ENCODE data around the gene CDKL2.

DNA sequence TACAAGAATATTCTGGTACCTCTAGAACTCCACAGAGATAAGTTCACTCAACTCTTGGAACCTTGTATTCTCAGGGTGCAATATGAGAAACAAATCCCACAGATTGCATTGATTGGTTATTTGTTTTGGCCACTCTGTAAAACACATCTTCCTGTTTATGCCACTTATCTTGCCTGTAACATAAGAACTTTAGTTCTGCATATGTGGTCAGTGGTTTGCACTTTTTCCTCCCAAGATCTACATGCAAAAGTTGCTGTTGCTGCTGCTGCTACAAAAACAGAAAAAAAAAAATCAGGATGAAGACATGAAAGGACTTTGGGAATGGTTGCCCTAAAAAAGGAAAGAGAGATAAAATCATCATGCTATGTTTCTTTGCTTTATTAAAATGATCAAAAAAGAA is 64.8 kb downstream of the CDKL2 start:
- TF ChIP-seq EP300 (IDR thresholded peaks at IDR 0.05; ENCODE audit: borderline replicate concordance) (no peak), EGR1 (IDR thresholded peaks at IDR 0.05) (no peak)
